ENCODE results near the gene VIPR2.

- TF ChIP-seq CTCF (IDR thresholded peaks at IDR 0.05), result no peak
- no peak for TF ChIP-seq EP300 (IDR thresholded peaks at IDR 0.05)
- no peak for TF ChIP-seq POLR2AphosphoS5 (IDR thresholded peaks at IDR 0.05)
Observed at GRCh38 chr7:159065852-159066480, 78.7 kb downstream of the VIPR2 start.
